Right ventricle myocardium inferior (tissue), 1 donor: ENCODE measurements around the gene DDX5. TPM values are rescaled to one million over a fixed set of nuclear protein-coding genes. Genes with fewer than 3 reads are reported as not detected.

Source experiments
- ATAC-seq: fragments of 200-7000 bp; cut with Tn5 transposase; one replicate; pipeline ENCODE4 v1.9.1; 2020; ENCODE audit warnings: mild to moderate bottlenecking, moderate library complexity
- DNase-seq: peaks from one replicate; pipeline ENCODE4 v3.0.0; 2021; ENCODE audit errors: missing footprints
- intact Hi-C: fragments of 100-400 bp; cut with DNase I; formaldehyde crosslinking; loops from one replicate; pipeline ENCODE4 v1.11.0; 2022
- long read RNA-seq: library from polyadenylated mRNA; unstranded; transcript quantifications from one replicate; pipeline ENCODE4 v2.0.0, GENCODE V29; 2021
- total RNA-seq: library from RNA; stranded (reverse); fragmentation: NEBNext Ultra II Directional; extraction: Animal tissue kit (Norgen Biotek cat#: 25700); gene quantifications from one replicate; pipeline ENCODE4 v1.2.1, GENCODE V29; 2021
- donor health status: DM: no; HTN: yes; CAD: no; lungs with severe emphysema.

Gene DDX5
- 321 TPM for total RNA-seq
- long read RNA-seq, transcript DDX5-215 (12 exons, 3,558 nt) = minor isoform, 5 of 116 reads
- long read RNA-seq, transcript DDX5-201 (13 exons, 2,554 nt) = major isoform, 90 of 116 reads
- long read RNA-seq, partial matches to known transcripts = 11 of 116 reads
- long read RNA-seq, other reads (novel, unspliced or antisense) = 10 of 116 reads

DNA sequence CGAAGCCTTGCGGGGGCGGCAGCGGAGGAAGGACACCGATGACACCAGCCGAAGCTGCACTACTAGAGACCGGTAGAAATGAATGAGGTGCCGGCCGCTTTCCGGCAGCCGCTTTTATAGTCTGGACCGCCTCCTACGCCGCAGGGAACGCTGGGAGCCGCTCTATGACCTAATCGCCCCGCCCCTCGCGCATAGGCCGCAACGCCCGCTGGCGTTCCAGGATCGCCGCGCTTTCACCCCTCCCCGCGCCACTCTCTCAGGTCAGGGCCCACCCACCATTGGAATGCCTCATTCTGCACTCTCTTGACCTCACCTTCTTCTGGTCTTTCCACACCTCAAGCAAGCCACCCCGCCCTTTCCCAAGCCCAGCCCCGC is at the start of gene DDX5:
Gene DDX5 (minus strand): TSS at position 89 of the 375 bp plus-strand sequence. CDS start 170 bp downstream, outside the sequence.
- peak; percentile 97 for DNase-seq
- peak; percentile 87 for ATAC-seq
- intact Hi-C loops = loop anchor here (2.0 to 10.0 kb wide), 4 partner anchors 139 to 734 kb away; partner anchors contain the start of genes CCDC47, DDX42, FTSJ3 and PSMC5

DNA sequence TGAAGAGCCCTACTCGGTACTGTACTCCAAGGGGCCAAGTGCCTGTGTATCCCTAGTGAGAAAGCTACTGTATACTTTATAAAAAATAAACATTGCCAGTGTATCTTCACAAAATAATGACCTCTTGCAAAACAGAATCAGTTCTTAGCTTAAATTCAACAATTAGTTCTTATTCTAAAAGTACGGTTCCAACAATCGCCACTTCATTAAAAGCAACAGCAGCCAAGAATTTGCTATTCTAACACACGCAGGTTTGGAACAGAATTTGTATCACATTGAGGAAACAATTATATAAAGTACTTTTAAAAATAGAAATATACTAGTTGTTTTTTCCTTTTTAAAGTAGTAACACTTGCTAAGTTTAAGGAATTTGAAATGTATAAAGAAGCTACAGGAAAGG is 49.2 kb upstream of the DDX5 start:
- intact Hi-C loops = no loop called here
- DNase-seq = no peak
- ATAC-seq = no peak

DNA sequence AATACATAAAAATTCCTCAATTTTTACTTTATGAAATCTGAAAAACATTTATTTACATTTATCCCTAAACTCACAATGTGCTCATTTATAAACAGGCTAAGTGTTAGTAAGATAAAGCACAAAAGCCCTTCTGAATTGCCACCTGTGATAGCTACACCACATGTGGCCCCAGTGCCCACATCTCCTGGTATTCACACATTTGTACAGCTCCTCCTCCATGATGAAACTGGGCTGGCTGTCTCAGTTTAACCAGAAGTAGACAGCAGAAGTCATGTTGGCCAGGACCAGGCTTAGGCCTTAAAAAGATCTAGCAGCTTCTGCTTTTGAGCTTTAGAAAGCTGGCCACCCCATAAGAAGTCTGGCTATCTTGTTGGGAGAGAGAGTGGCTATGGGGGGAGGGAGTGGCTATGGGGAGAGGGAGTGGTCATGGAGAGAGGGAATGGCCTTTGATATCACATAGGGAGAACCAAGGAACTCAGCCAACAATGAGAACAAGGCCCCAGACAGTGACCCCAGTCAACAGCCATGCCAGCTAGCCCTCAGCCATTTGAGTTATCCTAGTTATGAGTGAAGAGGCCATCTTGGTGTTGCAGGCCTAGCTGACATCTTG is 48.0 kb upstream of the DDX5 start:
- intact Hi-C loops = no loop called here
- DNase-seq (no peak), ATAC-seq (no peak)

DNA sequence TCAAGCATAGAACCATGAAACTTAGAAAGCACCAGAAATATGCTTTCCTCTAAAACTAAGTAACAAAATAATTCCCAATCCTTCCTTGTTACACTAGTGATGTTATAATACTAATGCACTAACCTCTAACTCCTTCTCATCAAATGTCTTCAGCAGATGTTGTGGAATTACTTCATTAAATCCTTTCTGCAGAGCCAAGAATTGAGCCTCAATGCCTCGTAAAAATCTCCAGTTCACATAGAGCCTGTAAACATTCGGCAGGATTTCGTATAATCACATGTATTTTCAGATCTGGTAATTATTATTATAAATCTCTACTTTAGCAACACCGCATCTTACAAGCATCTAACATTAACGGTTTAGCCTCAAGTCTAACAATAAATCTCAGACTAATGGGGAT is 45.4 kb upstream of the DDX5 start:
- intact Hi-C loops = no loop called here
- DNase-seq (no peak), ATAC-seq (no peak)

DNA sequence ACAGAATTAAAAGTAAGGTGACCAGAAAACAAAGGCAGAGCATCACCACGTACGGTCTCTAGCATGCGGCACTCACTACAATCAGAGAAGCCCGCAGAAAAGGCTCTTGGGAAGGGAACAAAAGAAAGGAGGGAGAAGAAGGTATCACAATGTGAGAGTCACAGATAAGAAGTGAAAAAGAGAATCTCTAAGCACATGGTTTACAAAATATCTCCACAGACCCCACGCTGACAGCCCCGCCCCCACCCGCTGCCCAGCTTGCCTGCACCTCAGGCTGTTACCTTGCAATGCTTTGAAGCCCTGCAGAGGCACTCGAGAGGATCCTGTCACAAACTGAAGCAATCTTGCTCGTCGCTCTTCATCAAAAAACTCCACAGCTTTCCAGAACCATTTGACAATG is 41.2 kb upstream of the DDX5 start:
- DNase-seq (no peak), ATAC-seq (no peak)
- intact Hi-C loops = no loop called here

DNA sequence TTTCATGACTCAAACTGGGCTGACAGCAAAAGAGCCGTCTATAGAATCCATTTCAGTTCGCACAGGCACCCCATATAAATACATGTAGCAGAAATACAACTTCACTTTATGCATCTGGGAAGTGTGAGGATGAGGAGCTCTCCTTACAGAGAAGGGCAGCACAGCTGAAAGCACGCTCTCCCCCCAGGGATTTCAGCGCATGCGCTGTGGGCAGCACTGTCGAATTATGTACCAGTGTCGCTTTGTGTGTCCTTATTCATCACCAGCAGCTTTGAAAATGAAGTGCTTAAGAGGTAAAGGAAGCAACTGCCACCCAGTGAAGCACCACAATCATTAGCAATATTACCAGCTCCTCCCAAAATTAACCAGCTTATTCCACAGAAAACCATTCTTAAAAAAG is 40.6 kb upstream of the DDX5 start:
- ATAC-seq (no peak), DNase-seq (no peak)
- intact Hi-C loops = no loop called here

DNA sequence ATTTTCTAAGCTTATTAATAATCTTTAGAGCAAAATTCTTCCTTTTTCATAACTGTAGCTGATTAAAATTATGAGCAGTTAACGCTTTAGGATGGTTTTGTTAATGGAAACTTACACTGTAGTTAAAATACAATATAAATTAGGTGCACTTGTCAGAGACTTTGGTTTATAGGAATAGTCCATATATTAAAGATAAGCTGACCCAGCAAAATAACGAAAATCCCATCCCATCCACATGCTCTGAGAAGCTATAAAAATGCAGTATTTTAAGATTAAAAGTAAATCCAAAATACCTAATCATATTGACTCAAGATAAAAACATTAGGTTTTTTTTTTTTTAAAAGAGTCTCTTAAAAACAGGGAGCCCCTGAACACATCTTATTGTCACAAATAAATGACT is 38.7 kb upstream of the DDX5 start:
- DNase-seq = no peak
- intact Hi-C loops = no loop called here
- ATAC-seq = no peak

DNA sequence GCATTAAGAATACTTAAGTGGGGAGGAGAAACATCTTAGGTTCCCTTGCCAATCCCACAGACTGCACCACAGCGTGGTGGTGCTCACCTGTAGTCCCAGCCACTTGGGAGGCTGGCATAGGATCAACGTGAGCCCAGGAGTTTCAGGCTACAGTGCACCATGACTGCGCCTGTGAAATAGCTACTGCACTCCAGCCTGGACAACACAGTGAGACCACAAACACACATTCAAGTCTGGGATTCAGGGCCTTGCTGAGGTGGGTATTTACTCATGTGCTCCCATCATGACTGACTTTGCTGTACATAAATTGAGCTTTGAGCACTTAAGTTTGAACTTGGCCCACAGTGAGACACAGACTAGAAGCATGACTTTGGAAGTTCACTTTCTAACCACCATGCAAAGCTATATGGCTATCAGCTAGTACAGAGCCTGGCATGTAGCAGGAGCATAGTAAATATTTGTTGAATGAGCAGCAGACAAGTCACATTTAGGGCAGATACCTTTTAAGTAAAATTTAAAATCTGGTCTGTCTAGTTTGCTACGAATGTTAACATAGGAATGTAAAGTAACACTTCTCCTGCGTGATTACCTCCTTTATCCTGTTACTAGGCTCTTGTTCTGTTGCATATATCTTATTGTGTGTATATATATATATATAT is 34.2 kb upstream of the DDX5 start:
- ATAC-seq (no peak), DNase-seq (no peak)
- intact Hi-C loops = no loop called here

DNA sequence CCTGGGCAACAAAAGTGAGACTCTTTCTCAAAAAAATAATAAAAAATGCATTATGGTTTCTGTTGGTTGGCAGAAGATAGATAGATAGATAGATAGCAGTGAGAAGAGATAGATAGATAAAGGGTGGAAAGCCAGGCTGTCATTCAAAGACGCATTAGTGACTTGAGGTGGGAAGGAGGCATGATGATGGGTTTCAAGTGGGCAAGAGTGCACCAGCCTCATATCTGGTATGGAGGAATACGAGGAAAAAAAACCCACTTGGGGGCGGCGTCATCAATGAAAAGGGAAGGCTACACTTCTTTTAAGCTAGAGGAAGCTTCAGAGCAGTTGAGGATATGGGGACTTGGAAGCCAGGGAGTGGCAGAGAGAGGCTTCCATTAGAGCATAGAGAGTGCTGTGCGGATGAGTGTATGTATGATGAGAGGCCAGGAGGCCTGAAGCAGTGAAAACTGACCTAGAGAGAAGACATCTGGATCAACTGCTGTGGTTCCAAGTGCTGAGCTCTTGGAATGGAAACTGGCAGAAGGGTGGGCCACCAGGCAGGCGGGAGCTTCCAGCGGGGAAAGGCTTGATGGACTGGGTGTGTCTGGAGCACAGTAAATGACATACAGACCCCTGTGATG is 32.5 kb upstream of the DDX5 start:
- intact Hi-C loops = no loop called here
- DNase-seq = no peak
- ATAC-seq = peak; percentile 29

DNA sequence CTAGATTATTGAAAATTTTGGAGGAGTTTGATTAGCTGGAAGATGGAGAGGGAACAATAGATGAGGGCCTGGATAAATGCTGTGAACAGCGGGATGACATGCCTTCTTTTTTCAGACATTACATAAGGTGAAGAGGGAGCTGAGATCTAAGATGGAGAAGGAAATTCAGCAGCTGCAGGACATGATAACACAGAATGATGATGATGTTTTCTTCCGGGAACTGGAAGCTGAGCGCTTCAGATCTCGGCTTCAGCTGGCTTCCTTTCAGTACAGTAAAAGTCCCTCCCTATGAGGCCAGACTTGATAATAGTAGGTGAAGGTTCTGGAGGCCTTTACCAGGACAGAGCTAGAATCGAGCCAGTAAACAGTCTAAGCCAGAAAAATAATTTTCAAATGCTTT is 31.4 kb upstream of the DDX5 start:
- DNase-seq (no peak), ATAC-seq (no peak)
- intact Hi-C loops = no loop called here

DNA sequence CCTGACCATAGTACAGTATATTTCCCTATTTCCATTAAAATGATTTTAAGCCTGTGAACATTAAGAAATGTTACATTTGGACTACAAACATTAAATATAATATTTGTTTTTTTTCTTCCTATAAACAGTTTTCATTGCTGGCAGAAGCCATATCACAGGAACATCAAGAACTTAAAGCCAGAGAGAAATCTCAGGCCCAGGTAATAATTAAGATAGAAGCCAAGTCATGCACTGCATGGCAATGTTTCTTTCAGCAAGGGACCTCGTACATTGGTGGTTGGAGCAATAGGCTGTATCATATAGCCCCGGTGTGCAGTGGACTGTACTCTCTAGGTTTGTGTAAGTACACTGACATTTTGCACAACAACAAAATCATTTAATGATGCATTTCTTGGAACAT is 30.8 kb upstream of the DDX5 start:
- ATAC-seq = no peak
- DNase-seq = no peak
- intact Hi-C loops = no loop called here

DNA sequence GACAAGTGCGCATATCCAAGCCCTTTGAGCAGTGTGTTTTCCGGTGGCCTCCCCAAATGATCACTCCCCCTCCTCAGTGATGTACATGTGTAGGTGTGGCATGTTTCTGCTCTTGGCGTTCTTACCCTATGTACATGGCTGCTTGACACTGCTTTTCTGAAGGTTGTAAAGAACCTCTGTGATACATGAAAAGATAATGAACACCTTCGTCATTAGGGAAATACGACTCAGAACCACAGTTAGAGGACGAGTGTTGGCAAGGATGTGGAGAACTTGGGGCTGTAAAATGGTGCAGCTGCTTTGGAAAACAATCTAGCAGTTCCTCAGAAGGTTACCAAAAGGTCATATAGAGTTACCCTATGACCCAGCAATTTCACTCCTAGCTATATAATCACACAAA is 29.3 kb upstream of the DDX5 start:
- ATAC-seq (no peak), DNase-seq (no peak)
- intact Hi-C loops = no loop called here

DNA sequence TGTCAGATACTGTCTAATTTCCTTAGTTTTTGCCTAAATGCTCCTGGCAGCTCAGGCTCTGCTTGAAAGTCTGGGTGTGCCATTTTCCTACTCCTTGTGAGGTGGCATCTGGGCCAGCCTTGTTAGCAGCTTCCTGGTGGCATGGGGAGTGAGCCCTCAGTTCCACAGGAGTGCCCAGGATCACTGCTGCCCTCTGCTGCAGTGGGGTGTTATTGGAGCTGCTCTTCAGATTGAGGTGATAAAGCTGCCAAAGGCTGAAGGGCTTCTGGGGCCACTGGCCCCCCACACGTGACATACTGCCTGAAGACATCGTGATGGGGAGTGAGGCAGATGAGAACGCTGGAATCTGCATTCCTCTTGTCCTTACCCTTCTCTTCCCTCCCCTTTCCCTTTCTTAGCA is 28.1 kb upstream of the DDX5 start:
- intact Hi-C loops = no loop called here
- no peak for ATAC-seq
- no peak for DNase-seq

DNA sequence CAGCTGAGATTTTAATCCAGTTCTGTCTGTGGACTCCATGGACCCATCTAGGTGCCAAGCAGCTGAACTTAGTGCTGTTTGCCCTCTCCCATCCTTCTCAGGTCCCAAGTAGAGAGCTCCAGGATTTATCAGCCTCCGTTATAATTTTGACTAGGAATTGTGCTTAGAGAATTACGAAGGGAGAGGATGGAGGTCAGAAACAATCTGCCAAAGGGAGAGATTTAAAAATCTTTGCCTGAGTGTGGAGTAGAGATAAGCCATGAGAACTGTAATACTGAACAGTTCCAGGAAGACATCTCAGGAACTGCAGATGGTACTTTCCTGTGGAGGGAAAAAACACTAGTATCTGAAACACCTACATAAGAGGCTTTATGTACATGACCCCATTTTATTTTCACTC is 27.7 kb upstream of the DDX5 start:
- DNase-seq = no peak
- intact Hi-C loops = no loop called here
- no peak for ATAC-seq

DNA sequence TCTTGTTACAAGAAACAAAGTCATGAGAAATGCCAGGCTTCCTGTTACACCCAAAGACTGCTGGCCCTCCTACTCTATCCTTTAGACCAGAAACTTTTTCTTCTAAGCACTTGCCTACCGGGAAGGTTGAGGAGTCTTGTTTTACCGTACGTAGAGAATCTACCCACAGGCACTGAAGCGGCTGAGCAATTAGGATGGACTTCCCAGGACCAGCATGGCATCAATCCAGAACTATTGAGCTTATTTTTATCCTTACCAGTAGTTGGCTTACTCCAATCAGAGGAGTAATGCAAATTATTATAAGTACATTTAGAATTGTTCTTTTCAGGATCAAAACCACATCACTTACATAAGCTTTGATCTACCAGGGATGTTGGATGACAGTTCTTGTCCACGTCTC is 26.3 kb upstream of the DDX5 start:
- ATAC-seq = no peak
- intact Hi-C loops = no loop called here

DNA sequence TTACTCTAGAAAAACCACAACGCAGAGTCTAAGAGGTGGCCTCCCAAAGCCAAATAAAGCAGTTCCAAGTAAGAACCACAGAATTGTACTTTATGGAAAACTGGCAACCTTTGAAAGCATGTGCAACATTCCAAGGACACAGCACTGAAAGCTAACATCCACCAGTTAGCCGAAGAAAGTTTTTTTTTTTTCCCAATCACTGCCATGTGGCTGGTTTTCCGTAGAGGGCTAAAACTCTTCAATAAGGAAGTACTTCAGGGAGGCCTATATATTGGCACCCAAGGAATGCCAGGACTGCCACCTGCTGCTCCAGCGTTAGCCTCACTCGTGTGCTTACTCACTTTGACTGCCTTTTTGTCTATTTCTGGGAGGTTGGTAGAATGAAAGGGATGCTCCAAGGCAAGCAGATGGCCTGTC is 25.9 kb upstream of the DDX5 start:
- DNase-seq (no peak), ATAC-seq (no peak)
- intact Hi-C loops = no loop called here

More for the DNA sequence above, 26.3 kb upstream of the DDX5 start:
- DNase-seq = no peak

DNA sequence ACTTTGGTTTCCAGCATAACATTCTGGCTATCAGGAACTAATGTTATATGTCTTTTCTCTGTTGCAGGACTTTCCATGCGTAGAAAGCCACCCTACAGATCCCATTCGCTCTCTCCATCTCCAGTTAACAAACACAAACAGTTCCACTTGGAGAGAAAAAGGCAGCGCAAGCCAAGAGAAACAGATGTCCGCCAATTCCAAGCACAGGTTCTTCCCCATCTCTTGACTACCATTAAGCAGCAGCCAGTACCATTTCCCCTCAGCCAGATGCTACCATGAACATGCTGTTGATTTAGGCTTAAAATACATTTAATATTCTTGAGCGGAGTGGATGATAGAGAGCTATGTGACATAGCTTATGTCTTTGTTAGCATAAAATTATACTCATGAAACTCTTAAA is 23.1 kb upstream of the DDX5 start:
- ATAC-seq (no peak), DNase-seq (no peak)
- intact Hi-C loops = no loop called here

DNA sequence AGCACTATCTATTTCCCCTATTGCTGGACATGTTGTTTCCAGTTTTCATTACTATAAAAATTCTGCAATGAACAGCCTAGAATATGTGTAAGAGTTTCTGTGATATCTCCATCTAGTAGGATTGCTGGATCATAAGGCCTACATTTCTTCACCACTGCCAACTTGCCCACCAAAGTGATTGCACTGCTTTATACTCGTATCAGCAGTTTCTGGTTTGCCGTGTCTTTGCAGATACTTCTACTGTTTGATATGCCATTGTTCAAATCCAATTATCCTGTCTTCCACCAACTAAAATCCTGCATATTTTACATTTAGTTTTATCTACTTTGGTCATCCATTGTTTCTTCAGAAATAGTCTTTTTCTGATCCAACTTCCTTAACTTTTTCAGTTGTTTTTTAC is 21.8 kb upstream of the DDX5 start:
- intact Hi-C loops = no loop called here
- ATAC-seq (no peak), DNase-seq (no peak)

DNA sequence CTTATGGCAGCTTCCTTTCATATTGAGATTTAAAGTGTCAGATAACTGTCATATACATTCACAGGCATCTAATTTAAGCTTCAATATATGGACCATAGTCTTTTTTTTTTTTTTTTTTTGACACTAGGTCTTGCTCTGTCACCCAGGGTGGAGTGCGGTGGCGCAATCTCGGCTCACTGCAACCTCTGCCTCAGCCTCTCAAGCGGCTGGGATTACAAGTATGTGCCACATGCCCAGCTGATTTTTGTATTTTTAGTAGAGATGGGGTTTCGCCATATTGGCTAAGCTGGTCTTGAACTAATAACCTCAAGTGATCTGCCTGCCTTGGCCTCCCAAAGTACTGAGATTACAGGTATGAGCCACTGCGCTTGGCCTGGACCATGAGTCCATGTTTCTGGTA is 14.3 kb upstream of the DDX5 start:
- ATAC-seq (no peak), DNase-seq (no peak)
- intact Hi-C loops = no loop called here

DNA sequence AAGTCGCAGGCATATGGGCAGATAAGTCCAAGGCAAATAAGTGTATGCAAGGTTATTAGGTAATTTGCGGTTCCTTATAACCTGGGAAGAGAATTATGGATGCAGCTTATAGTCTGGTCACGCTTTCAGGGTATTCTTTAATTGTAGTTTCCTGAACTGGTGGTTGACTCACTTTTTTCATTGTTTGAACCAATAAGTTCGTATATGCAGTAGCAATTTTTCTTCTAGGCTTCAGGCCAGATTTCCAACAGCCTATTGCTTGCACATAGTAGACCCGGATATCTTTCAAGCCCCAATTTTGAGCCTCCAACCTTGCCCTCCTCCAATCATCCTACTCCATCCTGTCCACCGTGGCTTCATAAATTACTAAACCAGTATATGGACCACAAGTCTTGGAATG is 13.5 kb upstream of the DDX5 start:
- ATAC-seq (no peak), DNase-seq (no peak)
- intact Hi-C loops = no loop called here
